SK-N-SH (cell line): ENCODE measurements around the gene PARD3B. TPM values are rescaled to one million over a fixed set of nuclear protein-coding genes. Genes with fewer than 3 reads are reported as not detected.

Experiments used
- CTCF ChIA-PET: fragments of 300-600, 350-600 bp; formaldehyde crosslinking; extraction: SDS; loops from one replicate; lab custom pipeline; 2021; lab: Yijun Ruan, JAX
- POLR2A ChIA-PET: fragments of 350-600 bp; sonication (Branson Sonifier 250); formaldehyde crosslinking; extraction: SDS; loops from one replicate; lab custom pipeline; 2020; ENCODE audit warnings: antibody characterized with exemption, inconsistent platforms; lab: Yijun Ruan, JAX
- DNase-seq: peaks from one replicate; pipeline ENCODE4 v3.0.0; 2012
- H2AFZ ChIP-seq: fragments of 200-600 bp; sonication (generic); 2 replicates; pipeline ENCODE4 v1.8.1; 2016; ENCODE audit warnings: antibody characterized with exemption, mild to moderate bottlenecking, low read depth
- H3F3A ChIP-seq: fragments of 200-600 bp; sonication (generic); replicated peaks from 2 replicates; pipeline ENCODE3; 2016; ENCODE audit warnings: antibody characterized with exemption, mild to moderate bottlenecking; ENCODE audit not compliant: insufficient read depth
- H3K27ac ChIP-seq, 2 experiments: fragments of 200-500 bp in 1 of 2; fragments of 200-600 bp in 1 of 2; sonication (Bioruptor generic) in 1 of 2; sonication (generic), shearing (Covaris generic) in 1 of 2; 2 replicates each; pipeline versions ENCODE4 v1.5.1 to v1.6.1; 2014 to 2016; ENCODE audit warnings: low read depth in 2 of 2, inconsistent platforms in 1 of 2, low read length in 1 of 2, mild to moderate bottlenecking in 1 of 2, mixed read lengths in 1 of 2
- H3K27me3 ChIP-seq: fragments of 200-600 bp; sonication (generic), shearing (Covaris generic); 2 replicates; pipeline ENCODE4 v1.6.1; 2016; ENCODE audit warnings: mixed run types; ENCODE audit not compliant: insufficient read depth
- H3K36me3 ChIP-seq, 2 experiments: fragments of 200-500 bp in 1 of 2; fragments of 200-600 bp in 1 of 2; sonication (Bioruptor generic) in 1 of 2; sonication (generic) in 1 of 2; replicated peaks in 1 of 2; 2 replicates each; pipeline versions ENCODE3 to v1.5.1; 2014 to 2016; ENCODE audit warnings: low read length in 1 of 2, mild to moderate bottlenecking in 1 of 2; ENCODE audit not compliant: insufficient read depth in 2 of 2, control insufficient read depth in 1 of 2
- H3K4me1 ChIP-seq, 2 experiments: fragments of 200-500 bp in 1 of 2; fragments of 200-600 bp in 1 of 2; sonication (Bioruptor generic) in 1 of 2; sonication (generic), shearing (Covaris generic) in 1 of 2; 2 replicates each; pipeline versions ENCODE4 v1.5.1 to v1.6.1; 2014 to 2016; ENCODE audit warnings: low read depth in 1 of 2, low read length in 1 of 2, mixed run types in 1 of 2; ENCODE audit not compliant: insufficient read depth in 2 of 2, control insufficient read depth in 1 of 2
- H3K4me2 ChIP-seq: fragments of 200-600 bp; sonication (generic), shearing (Covaris generic); 2 replicates; pipeline ENCODE4 v1.6.1; 2017; ENCODE audit warnings: mixed run types
- H3K4me3 ChIP-seq, 2 experiments: fragments of 200-500 bp in 1 of 2; fragments of 200-600 bp in 1 of 2; sonication (Bioruptor generic) in 1 of 2; sonication (generic), shearing (Covaris generic) in 1 of 2; 2 replicates each; pipeline versions ENCODE4 v1.5.1 to v1.8.1; 2014 to 2016; ENCODE audit warnings: low read depth in 2 of 2, inconsistent platforms in 1 of 2, low read length in 1 of 2, mild to moderate bottlenecking in 1 of 2, mixed read lengths in 1 of 2, moderate library complexity in 1 of 2
- H3K79me2 ChIP-seq: fragments of 200-600 bp; sonication (generic); 2 replicates; pipeline ENCODE4 v1.8.1; 2017; ENCODE audit warnings: mild to moderate bottlenecking; ENCODE audit not compliant: insufficient read depth
- H3K9ac ChIP-seq: fragments of 200-600 bp; sonication (generic); 2 replicates; pipeline ENCODE4 v1.6.1; 2017; ENCODE audit warnings: mixed run types
- H3K9me2 ChIP-seq: fragments of 200-600 bp; sonication (generic); 2 replicates; pipeline ENCODE4 v1.6.1; 2017; ENCODE audit warnings: mixed run types
- H3K9me3 ChIP-seq: fragments of 200-600 bp; sonication (generic); 2 replicates; pipeline ENCODE4 v1.6.1; 2017; ENCODE audit warnings: mixed run types, mild to moderate bottlenecking, moderate library complexity
- H4K20me1 ChIP-seq: fragments of 200-600 bp; sonication (generic); 2 replicates; pipeline ENCODE4 v1.6.1; 2017; ENCODE audit warnings: mild to moderate bottlenecking, mixed run types; ENCODE audit not compliant: insufficient read depth
- CHD2 ChIP-seq: fragments of 150-350 bp; IDR thresholded peaks from 2 replicates; pipeline ENCODE4 v1.6.1; 2018; ENCODE audit warnings: low read length; ENCODE audit not compliant: partially characterized antibody
- EZH2phosphoT487 ChIP-seq: fragments of 200-600 bp; sonication (generic); IDR thresholded peaks from 2 replicates; pipeline ENCODE4 v1.6.1; 2017; ENCODE audit warnings: low read depth, mixed run types, mild to moderate bottlenecking, antibody characterized with exemption, moderate library complexity, borderline replicate concordance
- FOSL2 ChIP-seq: IDR thresholded peaks from 2 replicates; pipeline ENCODE4 v1.4.0; 2012; ENCODE audit warnings: low read depth, mild to moderate bottlenecking, moderate library complexity, borderline replicate concordance
- FOXJ3 ChIP-seq: sonication (generic); formaldehyde crosslinking; IDR thresholded peaks from 2 replicates; pipeline ENCODE4 v1.5.1; 2020; ENCODE audit warnings: mild to moderate bottlenecking, missing genetic modification reagents
- FOXM1 ChIP-seq: IDR thresholded peaks from 2 replicates; pipeline ENCODE4 v1.4.0; 2012; ENCODE audit warnings: low read depth, mild to moderate bottlenecking
- GABPA ChIP-seq: IDR thresholded peaks from 2 replicates; pipeline ENCODE4 v1.4.0; 2012; ENCODE audit warnings: low read depth, mild to moderate bottlenecking
- MEF2A ChIP-seq: IDR thresholded peaks from 2 replicates; pipeline ENCODE4 v1.4.0; 2012; ENCODE audit warnings: low read depth, borderline replicate concordance
- MXI1 ChIP-seq: IDR thresholded peaks from 2 replicates; pipeline ENCODE4 v1.6.1; 2012; ENCODE audit warnings: mild to moderate bottlenecking, low read depth, low read length, improper control_type of control experiment
- NFIC ChIP-seq: IDR thresholded peaks from 2 replicates; pipeline ENCODE4 v1.4.0; 2012; ENCODE audit warnings: borderline replicate concordance
- NRF1 ChIP-seq: IDR thresholded peaks from 2 replicates; pipeline ENCODE4 v1.6.1; 2012; ENCODE audit warnings: low read depth, mild to moderate bottlenecking, low read length
- RCOR1 ChIP-seq: fragments of 150-350 bp; IDR thresholded peaks from 2 replicates; pipeline ENCODE4 v1.6.1; 2017; ENCODE audit warnings: antibody characterized with exemption, low read length
- RXRA ChIP-seq: IDR thresholded peaks from 2 replicates; pipeline ENCODE4 v1.4.0; 2012; ENCODE audit warnings: low read depth, mild to moderate bottlenecking, borderline replicate concordance
- SIN3A ChIP-seq: IDR thresholded peaks from 2 replicates; pipeline ENCODE4 v1.6.1; 2012; ENCODE audit warnings: low read depth, mild to moderate bottlenecking, low read length, moderate library complexity, borderline replicate concordance
- SMC3 ChIP-seq: IDR thresholded peaks from 2 replicates; pipeline ENCODE4 v1.6.1; 2012; ENCODE audit warnings: low read depth, low read length, improper control_type of control experiment
- TAF1 ChIP-seq: IDR thresholded peaks from 2 replicates; pipeline ENCODE4 v1.6.1; 2012; ENCODE audit warnings: low read depth, mild to moderate bottlenecking, low read length, moderate library complexity, borderline replicate concordance
- TCF12 ChIP-seq: IDR thresholded peaks from 2 replicates; pipeline ENCODE4 v1.4.0; 2012
- TEAD4 ChIP-seq: IDR thresholded peaks from 2 replicates; pipeline ENCODE4 v1.4.0; 2012; ENCODE audit warnings: mild to moderate bottlenecking, borderline replicate concordance; ENCODE audit not compliant: insufficient read depth
- YY1 ChIP-seq: IDR thresholded peaks from 2 replicates; pipeline ENCODE4 v1.4.0; 2012; ENCODE audit warnings: low read depth, mild to moderate bottlenecking
- WGBS: methylation state at CpG from one replicate; pipeline ENCODE4 v1.1.6; 2017; ENCODE audit warnings: low lambda C conversion rate; 5-methylcytosine and 5-hydroxymethylcytosine counted together
- polyA plus RNA-seq, 3 experiments: library from polyadenylated mRNA; depleted of rRNA; stranded (reverse); fragments of >200 nt; gene quantifications; 2 replicates each; pipeline ENCODE4 v1.2.3, GENCODE V29; 2012
- TF ChIP-seq, protein P1 (sequence below): IDR thresholded peaks from 2 replicates; pipeline ENCODE4 v1.4.0; 2012; ENCODE audit warnings: low read depth, borderline replicate concordance
- TF ChIP-seq, protein P2 (sequence below): IDR thresholded peaks from 2 replicates; pipeline ENCODE4; 2012
- TF ChIP-seq, protein P3 (sequence below): IDR thresholded peaks from 2 replicates; pipeline ENCODE4 v1.6.1; 2012; ENCODE audit warnings: mild to moderate bottlenecking, low read depth, low read length, moderate library complexity
- TF ChIP-seq, protein P4 (sequence below): IDR thresholded peaks from 2 replicates; pipeline ENCODE4 v1.4.0; 2012; ENCODE audit warnings: low read depth

Gene PARD3B
- polyA plus RNA-seq, 1 of the 3 experiments (the other 2 are of a cell fraction) = 0.87 TPM

- ChIA-PET POLR2A (no interaction called here), CTCF (interaction anchor here (1.3 kb wide), 1 partner anchor 26 kb away, joined by 3 read pairs; no protein-coding TSS in a partner anchor)
- no peak overlapping the region for H3K27ac ChIP-seq
- H3K9me2 ChIP-seq = no peaks in the 10 kb centered on the region
- no peaks in the 10 kb centered on the region for H3K79me2 ChIP-seq
- TF ChIP-seq, protein P1, sequence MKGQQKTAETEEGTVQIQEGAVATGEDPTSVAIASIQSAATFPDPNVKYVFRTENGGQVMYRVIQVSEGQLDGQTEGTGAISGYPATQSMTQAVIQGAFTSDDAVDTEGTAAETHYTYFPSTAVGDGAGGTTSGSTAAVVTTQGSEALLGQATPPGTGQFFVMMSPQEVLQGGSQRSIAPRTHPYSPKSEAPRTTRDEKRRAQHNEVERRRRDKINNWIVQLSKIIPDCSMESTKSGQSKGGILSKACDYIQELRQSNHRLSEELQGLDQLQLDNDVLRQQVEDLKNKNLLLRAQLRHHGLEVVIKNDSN = no peak
- TF ChIP-seq, protein P2, sequence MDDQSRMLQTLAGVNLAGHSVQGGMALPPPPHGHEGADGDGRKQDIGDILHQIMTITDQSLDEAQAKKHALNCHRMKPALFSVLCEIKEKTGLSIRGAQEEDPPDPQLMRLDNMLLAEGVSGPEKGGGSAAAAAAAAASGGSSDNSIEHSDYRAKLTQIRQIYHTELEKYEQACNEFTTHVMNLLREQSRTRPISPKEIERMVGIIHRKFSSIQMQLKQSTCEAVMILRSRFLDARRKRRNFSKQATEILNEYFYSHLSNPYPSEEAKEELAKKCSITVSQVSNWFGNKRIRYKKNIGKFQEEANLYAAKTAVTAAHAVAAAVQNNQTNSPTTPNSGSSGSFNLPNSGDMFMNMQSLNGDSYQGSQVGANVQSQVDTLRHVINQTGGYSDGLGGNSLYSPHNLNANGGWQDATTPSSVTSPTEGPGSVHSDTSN = no peak
- TF ChIP-seq SMC3 (no peak), FOXJ3 (CRISPR knock-in tag) (no peak), MXI1 (no peak), FOSL2 (no peak), TAF1 (no peak), SIN3A (no peak), TEAD4 (no peak), CHD2 (no peak), NFIC (no peak), FOXM1 (no peak), GABPA (no peak), YY1 (no peak)
- peaks cover under 1% of the 10 kb centered on the region for H3F3A ChIP-seq
- no peaks in the 10 kb centered on the region; a peak in 1 of 4 replicates for H3K4me1 ChIP-seq
- no peak overlapping the region for H3K9ac ChIP-seq
- H3K27me3 ChIP-seq = no peaks in the 10 kb centered on the region
- H4K20me1 ChIP-seq = no peaks in the 10 kb centered on the region
- H3K9me3 ChIP-seq = no peaks in the 10 kb centered on the region
- no peak for DNase-seq
- no peaks in the 10 kb centered on the region for H3K36me3 ChIP-seq
- H2AFZ ChIP-seq = no peak overlapping the region
- no peak overlapping the region for H3K4me2 ChIP-seq
- no peak overlapping the region for H3K4me3 ChIP-seq
Observed at GRCh38 chr2:204650611-204651010, 105.3 kb downstream of the PARD3B start.

- POLR2A ChIA-PET = no interaction called here
- Histone ChIP-seq H3F3A (no peaks in the 10 kb centered on the region), H4K20me1 (no peaks in the 10 kb centered on the region), H3K4me2 (no peak overlapping the region)
- no peak for TF ChIP-seq FOXJ3 (CRISPR knock-in tag)
- no peak for TF ChIP-seq MEF2A
- no peak for TF ChIP-seq RXRA
- TF ChIP-seq TCF12 = no peak
- TF ChIP-seq, protein P2 = no peak
- TF ChIP-seq, protein P3, sequence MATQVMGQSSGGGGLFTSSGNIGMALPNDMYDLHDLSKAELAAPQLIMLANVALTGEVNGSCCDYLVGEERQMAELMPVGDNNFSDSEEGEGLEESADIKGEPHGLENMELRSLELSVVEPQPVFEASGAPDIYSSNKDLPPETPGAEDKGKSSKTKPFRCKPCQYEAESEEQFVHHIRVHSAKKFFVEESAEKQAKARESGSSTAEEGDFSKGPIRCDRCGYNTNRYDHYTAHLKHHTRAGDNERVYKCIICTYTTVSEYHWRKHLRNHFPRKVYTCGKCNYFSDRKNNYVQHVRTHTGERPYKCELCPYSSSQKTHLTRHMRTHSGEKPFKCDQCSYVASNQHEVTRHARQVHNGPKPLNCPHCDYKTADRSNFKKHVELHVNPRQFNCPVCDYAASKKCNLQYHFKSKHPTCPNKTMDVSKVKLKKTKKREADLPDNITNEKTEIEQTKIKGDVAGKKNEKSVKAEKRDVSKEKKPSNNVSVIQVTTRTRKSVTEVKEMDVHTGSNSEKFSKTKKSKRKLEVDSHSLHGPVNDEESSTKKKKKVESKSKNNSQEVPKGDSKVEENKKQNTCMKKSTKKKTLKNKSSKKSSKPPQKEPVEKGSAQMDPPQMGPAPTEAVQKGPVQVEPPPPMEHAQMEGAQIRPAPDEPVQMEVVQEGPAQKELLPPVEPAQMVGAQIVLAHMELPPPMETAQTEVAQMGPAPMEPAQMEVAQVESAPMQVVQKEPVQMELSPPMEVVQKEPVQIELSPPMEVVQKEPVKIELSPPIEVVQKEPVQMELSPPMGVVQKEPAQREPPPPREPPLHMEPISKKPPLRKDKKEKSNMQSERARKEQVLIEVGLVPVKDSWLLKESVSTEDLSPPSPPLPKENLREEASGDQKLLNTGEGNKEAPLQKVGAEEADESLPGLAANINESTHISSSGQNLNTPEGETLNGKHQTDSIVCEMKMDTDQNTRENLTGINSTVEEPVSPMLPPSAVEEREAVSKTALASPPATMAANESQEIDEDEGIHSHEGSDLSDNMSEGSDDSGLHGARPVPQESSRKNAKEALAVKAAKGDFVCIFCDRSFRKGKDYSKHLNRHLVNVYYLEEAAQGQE = no peak
- no peak for TF ChIP-seq YY1
- no peak for TF ChIP-seq EZH2phosphoT487
- TF ChIP-seq, protein P4, sequence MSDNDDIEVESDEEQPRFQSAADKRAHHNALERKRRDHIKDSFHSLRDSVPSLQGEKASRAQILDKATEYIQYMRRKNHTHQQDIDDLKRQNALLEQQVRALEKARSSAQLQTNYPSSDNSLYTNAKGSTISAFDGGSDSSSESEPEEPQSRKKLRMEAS = no peak
- no peak for TF ChIP-seq NRF1
- no peak for TF ChIP-seq MXI1
- no peak for TF ChIP-seq RCOR1
- TF ChIP-seq, all 33 proteins: peak for 0
- Histone ChIP-seq H3K9ac (no peak overlapping the region), H3K4me3 (no peak overlapping the region), H3K27ac (no peak overlapping the region), H3K36me3 (no peaks in the 10 kb centered on the region), H2AFZ (no peak overlapping the region), H3K27me3 (no peaks in the 10 kb centered on the region), H3K79me2 (no peaks in the 10 kb centered on the region), H3K4me1 (no peaks in the 10 kb centered on the region), H3K9me3 (no peaks in the 10 kb centered on the region), H3K9me2 (no peaks in the 10 kb centered on the region)
- DNase-seq = no peak
- CTCF ChIA-PET = no interaction called here
- 72% methylated on average over 4 of the region's 4 CpGs for WGBS
Observed at GRCh38 chr2:204652063-204652462, 106.8 kb downstream of the PARD3B start.
